H1 (cell line): Measurements from ENCODE around the gene CCDC88A. TPM values are rescaled to one million over a fixed set of nuclear protein-coding genes. Genes with fewer than 3 reads are reported as not detected.

ENCODE experiments used
- CTCF ChIA-PET: fragments of 300-600 bp; sonication (Branson Sonifier 250); formaldehyde crosslinking; loops from one replicate; lab custom pipeline; 2021; ENCODE audit not compliant: partially characterized antibody; lab: Charles Lee
- POLR2A ChIA-PET: fragments of 300-600 bp; sonication (Branson Sonifier 250); formaldehyde crosslinking; loops from one replicate; lab custom pipeline; 2021; ENCODE audit warnings: inconsistent platforms; ENCODE audit not compliant: partially characterized antibody; lab: Charles Lee
- DNase-seq, 2 experiments: peaks; one replicate each; pipeline versions ENCODE4 v3.0.0 to v3.0.0-alpha.2; 2010 to 2022; ENCODE audit warnings: low spot score in 2 of 2, low read depth in 1 of 2, mixed read lengths in 1 of 2
- FAIRE-seq: peaks from 2 replicates; lab custom pipeline; 2011; peaks lifted over from hg19 to GRCh38; lab: Jason Lieb, UNC
- H2AFZ ChIP-seq: 2 replicates; pipeline ENCODE4 v1.8.1; 2012; ENCODE audit warnings: low read length, inconsistent platforms
- H2AK5ac ChIP-seq: 2 replicates; pipeline ENCODE4 v1.6.1; 2013; ENCODE audit warnings: low read depth, low read length
- H2BK120ac ChIP-seq: replicated peaks from 2 replicates; pipeline ENCODE3; 2013; ENCODE audit warnings: low read depth, low read length, inconsistent platforms
- H2BK12ac ChIP-seq: 2 replicates; pipeline ENCODE4 v1.6.1; 2013; ENCODE audit warnings: low read depth, low read length
- H2BK15ac ChIP-seq: 2 replicates; pipeline ENCODE4 v1.6.1; 2013; ENCODE audit warnings: low read length
- H2BK20ac ChIP-seq: 2 replicates; pipeline ENCODE4 v1.6.1; 2013; ENCODE audit warnings: low read length
- H2BK5ac ChIP-seq: 2 replicates; pipeline ENCODE4 v1.6.1; 2013; ENCODE audit warnings: low read depth, low read length
- H3K14ac ChIP-seq: 2 replicates; pipeline ENCODE4 v1.6.1; 2013; ENCODE audit warnings: inconsistent platforms; ENCODE audit not compliant: insufficient read length
- H3K18ac ChIP-seq: 2 replicates; pipeline ENCODE4 v1.6.1; 2013; ENCODE audit warnings: low read length; ENCODE audit errors: extremely low read depth
- H3K23ac ChIP-seq: 2 replicates; pipeline ENCODE4 v1.6.1; 2013; ENCODE audit warnings: inconsistent platforms; ENCODE audit not compliant: insufficient read length
- H3K23me2 ChIP-seq: 2 replicates; pipeline ENCODE4 v1.6.1; 2013; ENCODE audit warnings: low read depth, low read length
- H3K27ac ChIP-seq: 2 replicates; pipeline ENCODE4 v1.6.1; 2011; ENCODE audit warnings: low read depth, low read length, inconsistent platforms
- H3K27me3 ChIP-seq, 4 experiments: replicated peaks in 1 of 4; 1 replicate in 1 of 4; 2 replicates in 3 of 4; pipeline versions ENCODE4 v1.6.1 to v1.8.1; 2011 to 2013; ENCODE audit warnings: low read length in 3 of 4, mild to moderate bottlenecking in 3 of 4, inconsistent platforms in 2 of 4, mixed read lengths in 2 of 4, moderate library complexity in 1 of 4; ENCODE audit not compliant: control insufficient read depth in 3 of 4, insufficient read depth in 3 of 4; ENCODE audit errors: extremely low read depth in 1 of 4
- H3K36me3 ChIP-seq, 4 experiments: 2 replicates each; pipeline versions ENCODE4 v1.6.1 to v1.8.1; 2011 to 2013; ENCODE audit warnings: mild to moderate bottlenecking in 4 of 4, low read length in 3 of 4, moderate library complexity in 2 of 4, control low read depth in 1 of 4, inconsistent platforms in 1 of 4; ENCODE audit not compliant: insufficient read depth in 4 of 4, control insufficient read depth in 2 of 4
- H3K4ac ChIP-seq: replicated peaks from 2 replicates; pipeline ENCODE3; 2013; ENCODE audit warnings: low read length, low read depth, mixed read lengths, inconsistent platforms; ENCODE audit not compliant: insufficient read length
- H3K4me1 ChIP-seq, 4 experiments: replicated peaks in 1 of 4; 1 replicate in 1 of 4; 2 replicates in 3 of 4; pipeline versions ENCODE4 v1.6.1 to v1.8.1; 2011 to 2013; ENCODE audit warnings: low read length in 3 of 4, inconsistent platforms in 2 of 4, mixed read lengths in 1 of 4; ENCODE audit not compliant: insufficient read depth in 4 of 4, control insufficient read depth in 3 of 4
- H3K4me2 ChIP-seq, 2 experiments: 2 replicates each; pipeline versions ENCODE4 v1.6.1 to v1.8.1; 2011 to 2013; ENCODE audit warnings: low read depth in 2 of 2, low read length in 2 of 2, control low read depth in 1 of 2, inconsistent platforms in 1 of 2, mild to moderate bottlenecking in 1 of 2; ENCODE audit not compliant: insufficient read depth in 1 of 2
- H3K4me3 ChIP-seq, 4 experiments: fragments of 200-600, 300-600 bp in 1 of 4; sonication (generic), shearing (Covaris generic), sonication (Bioruptor Twin) in 1 of 4; 2 replicates each; pipeline versions ENCODE4 v1.5.1 to v1.8.1; 2011 to 2016; ENCODE audit warnings: low read length in 4 of 4, low read depth in 3 of 4, control low read depth in 2 of 4, inconsistent platforms in 2 of 4, mild to moderate bottlenecking in 2 of 4, mixed read lengths in 1 of 4, moderate library complexity in 1 of 4; ENCODE audit not compliant: insufficient read depth in 2 of 4; ENCODE audit errors: extremely low read depth in 1 of 4
- H3K56ac ChIP-seq: replicated peaks from 2 replicates; pipeline ENCODE3; 2013; ENCODE audit warnings: low read depth, mild to moderate bottlenecking, mixed read lengths, low read length, inconsistent platforms; ENCODE audit not compliant: insufficient read length
- H3K79me1 ChIP-seq: 2 replicates; pipeline ENCODE4 v1.6.1; 2013; ENCODE audit warnings: low read depth, low read length, control low read depth
- H3K79me2 ChIP-seq, 2 experiments: 2 replicates each; pipeline versions ENCODE4 v1.6.1 to v1.8.1; 2012 to 2013; ENCODE audit warnings: low read length in 2 of 2, mild to moderate bottlenecking in 2 of 2, inconsistent platforms in 1 of 2; ENCODE audit not compliant: insufficient read depth in 2 of 2, control insufficient read depth in 1 of 2
- H3K9ac ChIP-seq, 4 experiments: replicated peaks in 1 of 4; 1 replicate in 1 of 4; 2 replicates in 3 of 4; pipeline versions ENCODE4 v1.6.1 to v1.8.1; 2011 to 2013; ENCODE audit warnings: low read depth in 3 of 4, low read length in 3 of 4, control low read depth in 2 of 4, mild to moderate bottlenecking in 2 of 4, moderate library complexity in 2 of 4, inconsistent platforms in 1 of 4; ENCODE audit errors: extremely low read depth in 1 of 4
- H3K9me3 ChIP-seq, 2 experiments: 2 replicates each; pipeline versions ENCODE4 v1.6.1 to v1.8.1; 2012 to 2013; ENCODE audit warnings: mild to moderate bottlenecking in 2 of 2, moderate library complexity in 2 of 2, control low read depth in 1 of 2, inconsistent platforms in 1 of 2, low read depth in 1 of 2, low read length in 1 of 2, mixed read lengths in 1 of 2; ENCODE audit not compliant: insufficient read depth in 2 of 2
- H4K20me1 ChIP-seq, 2 experiments: replicated peaks in 1 of 2; 2 replicates each; pipeline versions ENCODE3 to v1.8.1; 2011 to 2013; ENCODE audit warnings: inconsistent platforms in 2 of 2, low read length in 2 of 2, mild to moderate bottlenecking in 1 of 2; ENCODE audit not compliant: insufficient read depth in 2 of 2, control insufficient read depth in 1 of 2
- H4K5ac ChIP-seq: 2 replicates; pipeline ENCODE4 v1.6.1; 2013; ENCODE audit warnings: low read length, low read depth, mixed read lengths, inconsistent platforms; ENCODE audit not compliant: insufficient read length
- H4K8ac ChIP-seq: 2 replicates; pipeline ENCODE4 v1.8.0; 2013; ENCODE audit warnings: mild to moderate bottlenecking, moderate library complexity, low read length, inconsistent platforms; ENCODE audit not compliant: insufficient read depth; ENCODE audit errors: extremely low read depth
- H4K91ac ChIP-seq: replicated peaks from 2 replicates; pipeline ENCODE3; 2013; ENCODE audit warnings: low read length, mixed read lengths, inconsistent platforms; ENCODE audit not compliant: insufficient read length
- NRF1 ChIP-seq: IDR thresholded peaks from 2 replicates; pipeline ENCODE4 v1.6.1; 2011; ENCODE audit warnings: mild to moderate bottlenecking, low read depth, low read length, improper control_type of control experiment
- SIN3A ChIP-seq, 2 experiments: IDR thresholded peaks in 1 of 2; conservative IDR thresholded peaks in 1 of 2; 2 replicates each; pipeline ENCODE4 v1.6.1; 2011 to 2012; ENCODE audit warnings: low read length in 2 of 2, improper control_type of control experiment in 1 of 2, low read depth in 1 of 2, mild to moderate bottlenecking in 1 of 2
- TBP ChIP-seq: IDR thresholded peaks from 2 replicates; pipeline ENCODE4 v1.6.1; 2011; ENCODE audit warnings: low read depth, low read length, improper control_type of control experiment
- polyA plus RNA-seq, 7 experiments: library from polyadenylated mRNA; depleted of rRNA in 3 of 7; stranded (reverse) in 5 of 7; unstranded in 2 of 7; fragments of >200 nt in 5 of 7; fragments of 200-250 nt in 2 of 7; gene quantifications; 1 replicate in 5 of 7; 2 replicates in 1 of 7; 4 replicates in 1 of 7; pipeline versions ENCODE4 v1.2.1 to v1.2.3, GENCODE V29; 2011 to 2013; ENCODE audit warnings: missing spikeins in 2 of 7, mixed read lengths in 2 of 7
- total RNA-seq: library from RNA; stranded (reverse); fragmentation: NEBNext Ultra II Directional; extraction: Animal tissue kit (Norgen Biotek cat#: 25700); gene quantifications from 2 replicates; pipeline ENCODE4 v1.2.1, GENCODE V29; 2021

CCDC88A gene
- total and polyA plus RNA-seq, 2 of the 8 experiments (the other 6 are each of a cell fraction or from before 2014, with no cell fraction given): 27.0 to 98.0 TPM

DNA sequence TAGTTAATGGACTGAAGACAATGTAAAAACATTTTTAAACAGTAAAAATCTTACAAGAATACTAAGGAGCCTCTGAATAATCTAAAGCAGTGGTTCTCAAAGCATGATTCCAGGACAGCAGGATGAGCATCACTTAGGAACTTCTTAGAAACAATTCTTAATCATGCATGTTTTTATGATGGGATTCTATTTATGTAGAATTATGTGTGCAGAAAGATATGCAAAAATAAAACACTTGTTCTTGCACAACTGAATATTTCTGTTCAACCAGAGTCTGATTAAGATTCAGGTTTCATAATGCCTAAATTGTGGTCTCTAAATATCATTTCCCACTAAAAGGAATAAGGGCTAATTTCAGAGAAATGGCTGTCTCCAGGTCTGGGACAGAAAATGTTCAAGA is 81.4 kb downstream of the CCDC88A start:
- Histone ChIP-seq H4K8ac (no peak overlapping the region), H3K14ac (no peak overlapping the region), H2BK120ac (no peak overlapping the region), H2BK12ac (no peak overlapping the region), H3K18ac (no peak overlapping the region), H3K36me3 (peaks cover 0 to 39% (median 9%) of the 10 kb centered on the region in 4 experiments; a peak in 4 of 8 replicates), H3K9ac (no peak overlapping the region), H3K56ac (no peak overlapping the region), H4K5ac (no peak overlapping the region), H3K79me1 (no peaks in the 10 kb centered on the region), H4K20me1 (no peaks in the 10 kb centered on the region), H3K23me2 (no peaks in the 10 kb centered on the region), H3K9me3 (no peaks in the 10 kb centered on the region), H2AK5ac (no peak overlapping the region), H2BK15ac (no peak overlapping the region), H3K27me3 (no peaks in the 10 kb centered on the region), H3K79me2 (no peaks in the 10 kb centered on the region), H2AFZ (no peak overlapping the region), H3K4ac (no peak overlapping the region), H3K4me2 (no peak overlapping the region), H3K4me1 (no peaks in the 10 kb centered on the region), H3K4me3 (no peak overlapping the region), H2BK5ac (no peak overlapping the region), H2BK20ac (no peak overlapping the region), H4K91ac (no peak overlapping the region), H3K27ac (no peak overlapping the region), H3K23ac (no peak overlapping the region)
- DNase-seq: no peak
- ChIA-PET POLR2A (no interaction called here), CTCF (no interaction called here)
- TF ChIP-seq TBP: no peak
- no peak for TF ChIP-seq SIN3A (conservative IDR thresholded peaks at IDR 0.05 in 1 of 2, IDR thresholded peaks at IDR 0.05 in 1 of 2; ENCODE audit: low read depth in 1 of 2, low read length in 2 of 2)
- no peak for TF ChIP-seq NRF1
- FAIRE-seq: no peak
